Measurements from ENCODE around the gene TMEM212. TPM values are rescaled to one million over a fixed set of nuclear protein-coding genes. Genes with fewer than 3 reads are reported as not detected.

The TMEM212 gene
- total RNA-seq, 1 donor from 2014 or later = not detected

DNA sequence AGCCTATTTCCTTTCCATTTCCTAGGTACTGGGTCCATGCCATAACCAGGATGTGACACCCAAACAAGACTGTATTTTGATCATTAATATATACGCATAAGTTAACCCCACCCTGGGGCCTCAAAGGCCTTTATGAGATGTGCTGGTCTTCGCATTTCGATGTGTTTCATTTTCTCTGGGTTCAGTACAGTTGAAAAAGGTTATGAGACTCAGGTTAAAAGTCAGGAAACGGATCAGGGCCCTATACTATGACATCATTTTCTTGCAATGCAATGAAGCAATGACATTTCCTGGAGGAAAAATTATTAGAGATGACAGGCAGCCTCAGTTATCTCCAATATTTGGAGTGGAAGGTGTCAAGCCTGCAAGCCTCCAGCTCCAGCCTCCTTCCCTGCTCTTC is 31.7 kb downstream of the TMEM212 start:
- H3K4me3 Mint-ChIP-seq (ENCODE audit: unreplicated experiment) = peak overlapping the region; percentile 34
- DNase-seq (ENCODE audit: low read depth) (peak; percentile 20), FAIRE-seq (no peak)
- Histone ChIP-seq H3K9me3 (ENCODE audit: insufficient read depth, low read depth, low read length) (no peaks in the 10 kb centered on the region), H2AFZ (ENCODE audit: low read depth, low read length) (no peak overlapping the region), H4K20me1 (ENCODE audit: insufficient read depth, low read length) (no peaks in the 10 kb centered on the region), H3K27me3 (ENCODE audit: insufficient read depth, low read length) (no peaks in the 10 kb centered on the region), H3K4me3 (ENCODE audit: insufficient read depth, low read depth, low read length) (peak overlapping the region; percentile 6), H3K27ac (ENCODE audit: low read depth, low read length) (peak overlapping the region; percentile 91), H3K4me2 (ENCODE audit: low read length) (peak overlapping the region; percentile 61), H3K36me3 (ENCODE audit: insufficient read depth, low read length) (no peaks in the 10 kb centered on the region), H3K79me2 (ENCODE audit: insufficient read depth, low read length) (no peaks in the 10 kb centered on the region), H3K9ac (ENCODE audit: low read length) (peak overlapping the region; percentile 75), H3K4me1 (ENCODE audit: insufficient read depth, low read length) (peaks cover 36% of the 10 kb centered on the region)
- TF ChIP-seq CTCF (IDR thresholded peaks at IDR 0.05; ENCODE audit: insufficient read depth, low read depth, low read length) (no peak), EZH2 (IDR thresholded peaks at IDR 0.05; ENCODE audit: insufficient read depth, low read length) (no peak)
- no peaks in the 10 kb centered on the region for H3K36me3 Mint-ChIP-seq (ENCODE audit: low read depth, unreplicated experiment)
- peak overlapping the region; percentile 99 for H3K27ac Mint-ChIP-seq (ENCODE audit: unreplicated experiment)
- no peaks in the 10 kb centered on the region for H3K27me3 Mint-ChIP-seq (ENCODE audit: low read depth, unreplicated experiment)
- peaks cover 66% of the 10 kb centered on the region for H3K4me1 Mint-ChIP-seq (ENCODE audit: low read depth, unreplicated experiment)
- H3K9me3 Mint-ChIP-seq (ENCODE audit: unreplicated experiment) = no peaks in the 10 kb centered on the region

- Mint-ChIP-seq H3K27ac (ENCODE audit: unreplicated experiment) (peak overlapping the region; percentile 99), H3K36me3 (ENCODE audit: low read depth, unreplicated experiment) (no peaks in the 10 kb centered on the region), H3K9me3 (ENCODE audit: unreplicated experiment) (no peaks in the 10 kb centered on the region), H3K4me3 (ENCODE audit: unreplicated experiment) (no peak overlapping the region), H3K4me1 (ENCODE audit: low read depth, unreplicated experiment) (peaks cover 67% of the 10 kb centered on the region), H3K27me3 (ENCODE audit: low read depth, unreplicated experiment) (no peaks in the 10 kb centered on the region)
- H3K27ac ChIP-seq (ENCODE audit: low read depth, low read length) = peak overlapping the region; percentile 91
- no peaks in the 10 kb centered on the region for H3K27me3 ChIP-seq (ENCODE audit: insufficient read depth, low read length)
- no peaks in the 10 kb centered on the region for H4K20me1 ChIP-seq (ENCODE audit: insufficient read depth, low read length)
- FAIRE-seq = peak; percentile 73
- no peaks in the 10 kb centered on the region for H3K79me2 ChIP-seq (ENCODE audit: insufficient read depth, low read length)
- TF ChIP-seq CTCF (IDR thresholded peaks at IDR 0.05; ENCODE audit: insufficient read depth, low read depth, low read length) = no peak
- no peak for TF ChIP-seq EZH2 (IDR thresholded peaks at IDR 0.05; ENCODE audit: insufficient read depth, low read length)
- DNase-seq (ENCODE audit: low read depth) = peak; percentile 91
- H3K36me3 ChIP-seq (ENCODE audit: insufficient read depth, low read length) = no peaks in the 10 kb centered on the region
- H2AFZ ChIP-seq (ENCODE audit: low read depth, low read length) = no peak overlapping the region
- H3K9ac ChIP-seq (ENCODE audit: low read length) = peak overlapping the region; percentile 60
- peaks cover 36% of the 10 kb centered on the region for H3K4me1 ChIP-seq (ENCODE audit: insufficient read depth, low read length)
- no peaks in the 10 kb centered on the region for H3K9me3 ChIP-seq (ENCODE audit: insufficient read depth, low read depth, low read length)
- H3K4me2 ChIP-seq (ENCODE audit: low read length) = peak overlapping the region; percentile 61
- no peak overlapping the region for H3K4me3 ChIP-seq (ENCODE audit: insufficient read depth, low read depth, low read length)
These were observed 32.8 kb downstream of the TMEM212 start for GRCh38 chr3:171875923-171876412.

- Mint-ChIP-seq H3K27me3 (ENCODE audit: low read depth, unreplicated experiment) (no peaks in the 10 kb centered on the region), H3K4me3 (ENCODE audit: unreplicated experiment) (no peak overlapping the region), H3K4me1 (ENCODE audit: low read depth, unreplicated experiment) (peaks cover 66% of the 10 kb centered on the region), H3K27ac (ENCODE audit: unreplicated experiment) (peak overlapping the region; percentile 99), H3K9me3 (ENCODE audit: unreplicated experiment) (no peaks in the 10 kb centered on the region), H3K36me3 (ENCODE audit: low read depth, unreplicated experiment) (no peaks in the 10 kb centered on the region)
- no peaks in the 10 kb centered on the region for H4K20me1 ChIP-seq (ENCODE audit: insufficient read depth, low read length)
- H3K36me3 ChIP-seq (ENCODE audit: insufficient read depth, low read length) = no peaks in the 10 kb centered on the region
- TF ChIP-seq CTCF (IDR thresholded peaks at IDR 0.05; ENCODE audit: insufficient read depth, low read depth, low read length) (no peak), EZH2 (IDR thresholded peaks at IDR 0.05; ENCODE audit: insufficient read depth, low read length) (no peak)
- no peak overlapping the region for H3K4me3 ChIP-seq (ENCODE audit: insufficient read depth, low read depth, low read length)
- H2AFZ ChIP-seq (ENCODE audit: low read depth, low read length) = no peak overlapping the region
- H3K27ac ChIP-seq (ENCODE audit: low read depth, low read length) = peak overlapping the region; percentile 91
- DNase-seq (ENCODE audit: low read depth) (peak; percentile 100), FAIRE-seq (peak; percentile 76)
- H3K4me2 ChIP-seq (ENCODE audit: low read length) = peak overlapping the region; percentile 61
- H3K9ac ChIP-seq (ENCODE audit: low read length) = peak overlapping the region; percentile 60
- no peaks in the 10 kb centered on the region for H3K27me3 ChIP-seq (ENCODE audit: insufficient read depth, low read length)
- H3K79me2 ChIP-seq (ENCODE audit: insufficient read depth, low read length) = no peaks in the 10 kb centered on the region
- no peaks in the 10 kb centered on the region for H3K9me3 ChIP-seq (ENCODE audit: insufficient read depth, low read depth, low read length)
- H3K4me1 ChIP-seq (ENCODE audit: insufficient read depth, low read length) = peaks cover 36% of the 10 kb centered on the region
These were observed 33.6 kb downstream of the TMEM212 start for GRCh38 chr3:171876680-171877147.
